ENCODE measurements around the gene MDFIC.

Gene MDFIC

GRCh38 chr7:114934086-114934485 is 12.2 kb downstream of the MDFIC start:
- TF ChIP-seq POLR2AphosphoS5 (IDR thresholded peaks at IDR 0.05; ENCODE audit: low read depth, low read length) = no peak
- no peak for TF ChIP-seq POLR2A (IDR thresholded peaks at IDR 0.05; ENCODE audit: low read depth, low read length)
- TF ChIP-seq POU2F2 (IDR thresholded peaks at IDR 0.05; ENCODE audit: low read depth, low read length) = no peak
- no peak for TF ChIP-seq TAF1 (IDR thresholded peaks at IDR 0.05; ENCODE audit: low read depth, low read length)
- TF ChIP-seq SPI1 (IDR thresholded peaks at IDR 0.05; ENCODE audit: low read depth, low read length) = peak; percentile 60
- TF ChIP-seq PAX5 (IDR thresholded peaks at IDR 0.05; ENCODE audit: insufficient read depth, low read length, severe bottlenecking) = no peak
- FAIRE-seq = peak; percentile 81

GRCh38 chr7:114934713-114935112 is 12.8 kb downstream of the MDFIC start:
- FAIRE-seq = no peak
- no peak for DNase-seq (ENCODE audit: insufficient read length, low spot score)
- TF ChIP-seq POU2F2 (IDR thresholded peaks at IDR 0.05; ENCODE audit: low read depth, low read length) = no peak
- TF ChIP-seq TAF1 (IDR thresholded peaks at IDR 0.05; ENCODE audit: low read depth, low read length) = no peak
- no peak for TF ChIP-seq POLR2AphosphoS5 (IDR thresholded peaks at IDR 0.05; ENCODE audit: low read depth, low read length)
- TF ChIP-seq POLR2A (IDR thresholded peaks at IDR 0.05; ENCODE audit: low read depth, low read length) = no peak
- no peak for TF ChIP-seq SPI1 (IDR thresholded peaks at IDR 0.05; ENCODE audit: low read depth, low read length)
- no peak for TF ChIP-seq PAX5 (IDR thresholded peaks at IDR 0.05; ENCODE audit: insufficient read depth, low read length, severe bottlenecking)

More at GRCh38 chr7:114934086-114934485, 12.2 kb downstream of the MDFIC start:
- no peak for DNase-seq (ENCODE audit: insufficient read length, low spot score)

- TF ChIP-seq SPI1 (IDR thresholded peaks at IDR 0.05; ENCODE audit: low read depth, low read length) (peak; percentile 38; the same call in 1 of the 2 replicates), TAF1 (IDR thresholded peaks at IDR 0.05; ENCODE audit: low read depth, low read length) (no peak), POU2F2 (IDR thresholded peaks at IDR 0.05; ENCODE audit: low read depth, low read length) (no peak), PAX5 (IDR thresholded peaks at IDR 0.05; ENCODE audit: insufficient read depth, low read length, severe bottlenecking) (no peak), POLR2A (IDR thresholded peaks at IDR 0.05; ENCODE audit: low read depth, low read length) (no peak), POLR2AphosphoS5 (IDR thresholded peaks at IDR 0.05; ENCODE audit: low read depth, low read length) (no peak)
- no peak for FAIRE-seq
- DNase-seq (ENCODE audit: insufficient read length, low spot score) = no peak
These were observed 14.6 kb downstream of the MDFIC start for GRCh38 chr7:114936471-114936870.

GRCh38 chr7:114937446-114937845 is 15.6 kb downstream of the MDFIC start:
- peak; percentile 13 for FAIRE-seq
- DNase-seq (ENCODE audit: insufficient read length, low spot score) = no peak
- TF ChIP-seq SPI1 (IDR thresholded peaks at IDR 0.05; ENCODE audit: low read depth, low read length) (no peak), POU2F2 (IDR thresholded peaks at IDR 0.05; ENCODE audit: low read depth, low read length) (no peak), POLR2A (IDR thresholded peaks at IDR 0.05; ENCODE audit: low read depth, low read length) (no peak), TAF1 (IDR thresholded peaks at IDR 0.05; ENCODE audit: low read depth, low read length) (no peak), PAX5 (IDR thresholded peaks at IDR 0.05; ENCODE audit: insufficient read depth, low read length, severe bottlenecking) (no peak), POLR2AphosphoS5 (IDR thresholded peaks at IDR 0.05; ENCODE audit: low read depth, low read length) (no peak)

GRCh38 chr7:114938785-114939184 is 16.9 kb downstream of the MDFIC start:
- TF ChIP-seq TAF1 (IDR thresholded peaks at IDR 0.05; ENCODE audit: low read depth, low read length) (no peak), POU2F2 (IDR thresholded peaks at IDR 0.05; ENCODE audit: low read depth, low read length) (no peak), PAX5 (IDR thresholded peaks at IDR 0.05; ENCODE audit: insufficient read depth, low read length, severe bottlenecking) (no peak), SPI1 (IDR thresholded peaks at IDR 0.05; ENCODE audit: low read depth, low read length) (no peak), POLR2AphosphoS5 (IDR thresholded peaks at IDR 0.05; ENCODE audit: low read depth, low read length) (no peak), POLR2A (IDR thresholded peaks at IDR 0.05; ENCODE audit: low read depth, low read length) (no peak)
- DNase-seq (ENCODE audit: insufficient read length, low spot score) (no peak), FAIRE-seq (no peak)

- DNase-seq (ENCODE audit: insufficient read length, low spot score) (no peak), FAIRE-seq (peak; percentile 28)
- TF ChIP-seq SPI1 (IDR thresholded peaks at IDR 0.05; ENCODE audit: low read depth, low read length) = no peak
- no peak for TF ChIP-seq POU2F2 (IDR thresholded peaks at IDR 0.05; ENCODE audit: low read depth, low read length)
- no peak for TF ChIP-seq TAF1 (IDR thresholded peaks at IDR 0.05; ENCODE audit: low read depth, low read length)
- TF ChIP-seq PAX5 (IDR thresholded peaks at IDR 0.05; ENCODE audit: insufficient read depth, low read length, severe bottlenecking) = no peak
- TF ChIP-seq POLR2A (IDR thresholded peaks at IDR 0.05; ENCODE audit: low read depth, low read length) = no peak
- TF ChIP-seq POLR2AphosphoS5 (IDR thresholded peaks at IDR 0.05; ENCODE audit: low read depth, low read length) = no peak
These were observed 17.7 kb downstream of the MDFIC start for GRCh38 chr7:114939484-114940097.

DNA sequence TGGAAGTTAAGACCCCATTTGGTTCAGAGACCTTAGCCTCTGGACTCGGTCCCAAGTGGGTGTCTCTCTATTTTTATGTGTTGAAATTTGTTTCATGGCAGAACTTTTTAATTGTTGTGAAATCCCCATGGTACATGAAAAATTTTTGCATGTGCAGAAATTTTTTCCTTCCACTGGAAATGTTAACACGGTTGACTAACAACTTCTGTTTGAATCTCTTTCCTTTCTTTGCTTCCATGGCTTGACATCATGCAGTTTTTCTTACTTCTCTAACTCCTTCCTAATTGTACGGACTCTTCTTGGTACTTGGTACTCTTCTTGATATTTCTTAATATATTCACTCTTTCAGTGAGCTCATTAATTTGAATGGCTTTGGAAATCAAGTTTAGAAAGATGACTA is 18.3 kb downstream of the MDFIC start:
- peak; percentile 5 for FAIRE-seq
- TF ChIP-seq POU2F2 (IDR thresholded peaks at IDR 0.05; ENCODE audit: low read depth, low read length) (no peak), SPI1 (IDR thresholded peaks at IDR 0.05; ENCODE audit: low read depth, low read length) (no peak), POLR2AphosphoS5 (IDR thresholded peaks at IDR 0.05; ENCODE audit: low read depth, low read length) (no peak), POLR2A (IDR thresholded peaks at IDR 0.05; ENCODE audit: low read depth, low read length) (no peak)

GRCh38 chr7:114941692-114942091 is 19.8 kb downstream of the MDFIC start:
- FAIRE-seq (peak; percentile 87), DNase-seq (ENCODE audit: insufficient read length, low spot score) (no peak)
- TF ChIP-seq PAX5 (IDR thresholded peaks at IDR 0.05; ENCODE audit: insufficient read depth, low read length, severe bottlenecking) (no peak), POLR2A (IDR thresholded peaks at IDR 0.05; ENCODE audit: low read depth, low read length) (no peak), SPI1 (IDR thresholded peaks at IDR 0.05; ENCODE audit: low read depth, low read length) (no peak), POLR2AphosphoS5 (IDR thresholded peaks at IDR 0.05; ENCODE audit: low read depth, low read length) (no peak), POU2F2 (IDR thresholded peaks at IDR 0.05; ENCODE audit: low read depth, low read length) (no peak), TAF1 (IDR thresholded peaks at IDR 0.05; ENCODE audit: low read depth, low read length) (no peak)

More for the DNA sequence above, 18.3 kb downstream of the MDFIC start:
- DNase-seq (ENCODE audit: insufficient read length, low spot score) = no peak

DNA sequence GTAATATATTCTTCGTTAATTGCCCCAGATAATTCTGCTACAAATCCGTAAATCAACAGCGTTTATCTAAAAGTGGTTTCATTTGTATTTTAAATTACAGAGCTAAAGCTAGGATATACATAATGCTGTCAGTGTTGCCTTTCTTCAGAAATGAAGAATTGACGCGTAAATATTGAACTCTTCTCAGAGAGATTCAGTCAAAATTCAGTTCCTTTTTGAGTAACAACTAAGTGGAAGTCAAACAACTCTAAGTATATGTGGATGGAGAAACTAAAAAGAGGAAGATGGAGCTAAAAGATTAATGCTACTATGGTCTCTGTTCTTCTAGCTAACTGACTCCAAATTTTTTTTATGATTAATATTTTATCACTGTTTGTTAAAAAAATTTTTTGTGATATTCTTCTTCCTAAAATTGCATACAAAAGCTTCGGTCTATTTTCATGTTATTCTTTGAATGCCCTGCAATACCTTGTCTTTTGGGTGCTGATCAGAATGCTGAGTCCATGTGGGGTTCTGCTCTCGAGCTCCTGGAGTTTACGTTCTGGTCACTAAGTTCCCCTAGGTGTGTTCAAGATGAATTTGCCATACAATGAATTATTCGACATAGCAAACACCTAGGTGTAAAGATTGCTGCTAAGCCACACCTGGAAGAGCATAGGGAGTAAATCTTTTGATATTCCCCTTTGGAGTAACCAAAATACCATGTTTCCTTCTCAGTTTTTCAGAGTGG is 20.7 kb downstream of the MDFIC start:
- no peak for DNase-seq (ENCODE audit: insufficient read length, low spot score)
- FAIRE-seq = peak; percentile 76
- TF ChIP-seq PAX5 (IDR thresholded peaks at IDR 0.05; ENCODE audit: insufficient read depth, low read length, severe bottlenecking) (no peak), SPI1 (IDR thresholded peaks at IDR 0.05; ENCODE audit: low read depth, low read length) (peak; percentile 50; the same call in 1 of the 2 replicates)
